MM.1S (cell line): ENCODE results near the gene RHOBTB3.

Source experiments
- CTCF ChIP-seq: fragments of 300-600 bp; sonication (generic); IDR thresholded peaks from 2 replicates; pipeline ENCODE4 v1.5.1; 2016; ENCODE audit warnings: antibody characterized with exemption, low read length, mixed read lengths
- EZH2 ChIP-seq: fragments of 300-600 bp; sonication (generic); optimal IDR thresholded peaks from 2 replicates; pipeline ENCODE3; 2017; ENCODE audit warnings: low read depth, mild to moderate bottlenecking, antibody characterized with exemption, low read length, mixed read lengths

- TF ChIP-seq EZH2 (no peak), CTCF (no peak)
These were observed 5.0 kb upstream of the RHOBTB3 start for GRCh38 chr5:95725937-95726810.
